Amniotic stem cell (primary cell): Measurements from ENCODE around the gene RNLS.
"Not testable (repeated sequence)": the region's sequence is repeated elsewhere in the genome, so short reads cannot be mapped to it uniquely, and the experiment has no call there.

Experiments
- DNase-seq: peaks from one replicate; lab custom pipeline; 2025; lab: John Stamatoyannopoulos, UW

RNLS gene

GRCh38 chr10:88343761-88344484, 239.2 kb downstream of the RNLS start:
- no peak for DNase-seq

- DNase-seq, result no peak
Measured at GRCh38 chr10:88342733-88343310, 240.3 kb downstream of the RNLS start.

DNA sequence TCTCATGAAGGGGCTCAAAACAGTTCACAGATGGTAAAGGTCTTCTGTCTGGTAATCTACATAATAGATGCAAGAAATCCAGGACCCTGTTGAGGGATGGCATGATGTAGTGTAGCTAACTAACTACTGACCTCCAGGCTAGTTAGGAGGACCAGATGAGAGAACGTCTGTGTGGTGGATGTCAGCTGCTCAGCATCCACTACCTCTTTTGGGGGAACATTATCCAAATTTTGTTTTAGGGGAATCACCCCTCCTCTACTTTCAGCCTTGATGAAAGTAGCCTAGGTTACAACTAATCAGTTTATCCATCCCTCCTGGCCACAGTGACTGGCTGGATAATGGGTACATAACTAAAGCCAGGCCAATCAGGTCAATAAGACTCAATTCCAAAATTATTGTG, 246.0 kb downstream of the RNLS start:
- no peak for DNase-seq

DNA sequence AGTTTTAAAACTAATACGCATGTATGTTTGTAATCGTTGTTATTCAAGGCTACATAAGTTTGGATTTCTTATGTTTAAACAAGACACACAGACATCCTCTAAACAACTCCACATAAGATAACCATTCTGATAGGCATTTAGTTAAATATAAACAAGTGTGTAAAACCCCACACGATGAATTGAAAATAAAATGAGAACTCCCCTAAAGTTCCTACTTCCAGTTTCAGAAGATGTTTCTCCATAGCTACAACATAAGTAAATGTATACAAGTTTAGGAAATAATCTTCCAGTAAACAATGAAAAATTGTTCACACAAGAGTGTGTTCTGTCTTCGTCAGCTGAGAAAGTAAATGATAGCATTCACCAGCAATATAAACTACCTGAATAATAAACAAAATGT, 246.8 kb downstream of the RNLS start:
- DNase-seq, result no peak

DNA sequence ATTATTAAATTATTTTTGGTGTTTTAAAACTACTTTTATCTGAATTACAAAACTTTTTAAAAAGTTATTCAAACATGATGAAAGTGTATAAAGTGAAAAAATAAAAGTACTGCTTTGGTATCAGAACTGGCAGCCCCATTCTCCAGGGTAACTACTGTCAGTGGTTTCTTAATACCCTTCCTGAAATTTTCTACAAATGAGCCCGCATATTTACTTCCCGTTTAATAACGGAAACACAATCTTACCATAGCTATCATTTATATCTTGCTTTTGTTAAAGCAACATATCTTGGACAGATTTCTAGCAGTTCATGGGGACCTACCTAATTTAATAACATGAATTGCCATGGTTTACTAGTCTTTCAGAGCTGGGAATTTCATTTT, 249.9 kb downstream of the RNLS start:
- no peak for DNase-seq

DNA sequence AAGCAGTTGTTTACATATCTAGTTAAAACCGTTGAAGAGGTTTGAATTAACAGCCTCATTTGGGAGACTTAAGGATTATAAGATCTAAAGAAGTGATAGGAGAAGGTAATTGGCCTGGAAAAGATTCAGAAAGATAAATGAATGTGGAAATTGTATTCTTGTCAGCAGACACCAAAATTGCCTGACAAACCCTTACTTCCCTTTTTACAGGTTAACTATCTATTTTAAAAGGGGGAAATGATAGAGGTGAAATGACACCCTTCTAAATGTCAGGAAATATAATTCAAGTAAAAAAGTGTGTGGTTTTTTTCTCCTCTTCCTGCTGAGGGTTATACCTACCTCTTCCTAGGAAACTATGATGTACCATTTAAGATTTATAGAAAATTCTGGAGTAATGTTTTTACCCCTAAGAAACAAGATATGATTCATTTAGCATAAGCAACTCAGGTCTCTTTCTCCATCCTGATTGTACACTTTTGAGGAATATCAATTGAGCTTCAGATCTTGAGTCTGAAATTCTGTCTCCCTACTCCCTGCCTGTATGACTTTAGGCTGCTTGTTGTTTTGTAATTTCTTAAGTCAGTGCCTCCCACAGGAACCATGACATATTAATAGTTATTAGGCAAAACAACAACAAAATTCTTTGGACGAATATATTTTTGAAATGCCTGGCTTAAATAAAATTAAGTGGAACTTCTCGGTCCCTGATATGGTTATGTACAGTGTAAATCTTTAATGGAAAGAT, 250.4 kb downstream of the RNLS start:
- no peak for DNase-seq

- no peak for DNase-seq
Measured at GRCh38 chr10:88330174-88330573, 252.9 kb downstream of the RNLS start.

DNA sequence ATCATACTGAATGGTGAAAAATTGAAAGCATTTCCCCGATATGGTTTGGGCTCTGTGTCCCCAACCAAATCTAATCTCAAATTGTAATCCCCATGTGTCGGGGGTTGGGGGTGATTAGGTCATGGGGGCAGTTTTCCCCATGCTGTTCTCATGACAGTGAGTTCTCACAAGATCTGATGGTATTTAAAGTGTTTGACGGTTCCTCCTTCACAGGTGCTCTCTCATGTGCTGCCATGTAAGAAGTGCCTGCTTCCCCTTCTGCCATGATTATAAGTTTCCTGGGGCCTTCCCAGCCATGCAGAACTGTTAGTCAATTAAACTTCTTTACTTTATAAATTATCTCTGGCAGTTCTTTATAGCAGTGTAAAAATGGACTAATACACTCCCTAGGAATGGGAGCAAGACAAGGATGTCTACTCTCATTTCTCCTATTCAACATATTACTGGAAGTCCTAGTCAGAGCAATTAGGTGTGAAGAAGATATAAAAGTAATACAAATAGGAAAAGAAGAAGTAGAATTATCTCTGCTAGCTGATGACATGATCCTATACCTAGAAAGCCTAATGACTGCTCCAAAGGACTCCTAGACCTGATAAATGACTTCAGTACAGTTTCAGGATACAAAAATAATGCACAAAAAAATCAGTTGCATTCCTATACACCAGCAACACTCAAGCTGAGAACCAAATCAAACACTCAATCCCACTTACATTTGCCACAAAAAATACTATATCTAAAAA, 260.6 kb downstream of the RNLS start:
- no peak for DNase-seq

- DNase-seq, result no peak
Measured at GRCh38 chr10:88319960-88320517, 263.1 kb downstream of the RNLS start.

DNA sequence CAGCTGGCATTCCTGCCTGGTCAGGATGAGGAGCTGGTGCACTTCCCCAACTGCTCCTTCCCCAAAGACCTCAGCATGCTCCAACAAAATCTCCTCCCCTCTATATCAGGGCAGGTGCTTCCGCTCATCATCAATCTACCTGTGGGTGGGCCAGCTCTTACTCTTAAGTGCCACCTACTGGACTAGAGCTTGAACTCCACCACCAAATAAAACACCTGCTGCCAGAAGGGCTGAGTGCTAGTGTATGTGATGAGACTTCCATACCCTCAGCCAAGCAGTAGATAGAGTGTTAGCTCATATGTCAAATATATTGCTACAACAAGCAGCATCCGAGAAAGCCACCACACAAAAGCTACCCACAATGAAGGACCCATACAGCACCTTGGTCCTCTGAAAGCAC, 264.3 kb downstream of the RNLS start:
- DNase-seq, result no peak

DNA sequence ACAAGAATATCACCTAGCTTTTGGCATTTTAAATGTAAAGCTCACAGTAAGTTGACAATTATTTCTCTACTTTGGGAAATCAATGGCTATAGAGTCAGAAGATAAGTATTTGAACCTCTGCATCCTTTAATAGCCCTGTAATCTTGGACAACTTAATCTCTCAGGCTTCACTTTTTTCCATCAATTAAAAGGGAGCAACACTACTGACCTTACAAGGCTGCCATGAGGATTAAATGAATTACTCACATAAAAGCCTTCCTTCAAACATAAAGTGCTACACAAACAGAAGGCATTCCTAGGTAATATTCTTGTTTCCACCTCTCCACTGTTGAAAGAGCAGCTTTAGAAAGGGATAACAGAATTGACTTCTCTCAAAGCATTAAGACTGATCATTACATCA, 266.0 kb downstream of the RNLS start:
- no peak for DNase-seq

DNA sequence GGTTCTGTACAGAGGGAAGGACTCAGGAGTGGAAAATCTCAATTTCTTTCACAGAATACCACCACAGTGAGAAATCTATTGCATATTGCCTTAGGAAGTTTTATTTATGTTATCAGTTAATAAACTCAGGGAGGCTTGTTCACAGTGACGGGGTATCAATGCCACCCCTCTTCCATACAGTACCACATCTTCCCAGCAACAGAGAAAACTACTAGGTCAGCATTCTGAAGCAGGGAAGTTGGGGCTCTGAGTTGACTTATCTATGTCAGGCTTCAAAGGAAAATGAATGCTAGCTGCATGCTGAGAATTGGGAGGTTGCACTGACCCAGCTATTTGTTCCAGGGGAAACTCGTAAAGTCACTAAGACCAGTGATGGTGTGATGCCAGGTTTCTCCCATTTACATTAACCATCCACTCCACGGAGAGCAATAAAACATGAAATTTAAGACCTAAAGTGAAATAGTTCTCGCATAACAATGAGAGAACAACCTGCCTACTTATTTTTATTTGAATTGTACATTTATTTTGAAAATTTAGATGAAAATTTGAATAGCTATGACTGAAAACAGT, 266.7 kb downstream of the RNLS start:
- DNase-seq, result no peak

- DNase-seq, result no peak
Measured at GRCh38 chr10:88315755-88316154, 267.4 kb downstream of the RNLS start.

DNA sequence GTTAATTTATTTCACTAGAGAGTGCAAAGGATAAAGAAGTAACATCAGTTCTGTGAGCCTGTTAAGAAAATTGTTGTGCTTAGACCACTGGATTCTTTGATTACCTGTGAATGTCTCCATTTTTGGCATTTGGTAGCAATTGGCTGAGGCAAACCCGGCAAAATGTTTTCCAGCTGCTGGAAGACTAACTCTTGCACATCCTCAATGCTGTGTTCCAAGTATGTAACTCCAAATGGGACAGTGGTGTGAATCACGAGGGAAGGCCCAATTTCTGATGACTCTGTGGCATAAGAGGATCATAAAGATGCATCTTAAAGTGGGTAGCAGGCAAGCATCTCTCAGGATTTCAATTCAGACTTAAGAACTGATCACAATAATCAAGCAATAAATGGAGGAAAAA, 268.8 kb downstream of the RNLS start:
- DNase-seq, result no peak

- no peak for DNase-seq
Measured at GRCh38 chr10:88313878-88314277, 269.2 kb downstream of the RNLS start.

GRCh38 chr10:88312855-88313254, 270.3 kb downstream of the RNLS start:
- DNase-seq, result no peak

DNA sequence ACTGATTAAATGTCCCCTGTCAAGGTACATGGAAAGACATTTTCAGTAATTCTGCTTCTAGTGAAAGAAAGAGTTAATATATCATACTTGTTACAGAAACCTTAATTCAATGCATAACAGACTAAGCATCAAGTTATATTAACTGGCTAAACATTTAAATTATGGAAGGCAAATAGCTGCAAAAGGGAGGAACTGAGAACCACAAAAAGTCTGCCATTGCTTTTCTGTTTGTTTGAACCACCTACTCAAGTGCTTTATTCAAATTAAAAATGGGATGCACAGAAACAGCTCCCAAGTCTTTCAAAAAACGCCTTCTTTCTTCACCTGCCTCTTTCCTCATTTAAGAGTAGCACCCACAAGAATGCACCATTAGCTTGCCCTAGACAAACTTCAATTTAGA, 271.9 kb downstream of the RNLS start:
- DNase-seq, result no peak

DNA sequence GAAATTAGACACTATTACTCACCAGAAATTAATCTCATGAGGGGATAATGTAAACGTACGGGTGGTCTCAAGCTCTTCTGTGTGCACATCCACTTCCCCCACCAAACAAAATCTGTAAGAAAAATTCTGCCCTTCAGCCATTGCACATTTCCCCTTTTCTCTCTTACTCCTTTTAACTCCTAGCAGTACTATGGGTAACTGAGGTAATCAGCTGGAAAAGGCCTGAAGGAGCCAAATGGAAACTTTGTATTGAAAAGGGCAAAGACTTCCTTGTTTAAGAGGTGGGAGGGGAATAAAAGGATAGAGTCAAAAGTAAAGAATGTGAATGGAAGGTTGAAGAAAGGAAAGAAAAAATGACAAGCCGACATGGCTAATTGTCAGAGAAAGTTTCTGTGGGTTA, 273.8 kb downstream of the RNLS start:
- no peak for DNase-seq

- not testable (repeated sequence) for DNase-seq
Measured at GRCh38 chr10:88308361-88308760, 274.8 kb downstream of the RNLS start.

- DNase-seq, result no peak
Measured at GRCh38 chr10:88299787-88300186, 283.3 kb downstream of the RNLS start.

GRCh38 chr10:88297103-88297502, 286.0 kb downstream of the RNLS start:
- DNase-seq, result no peak

DNA sequence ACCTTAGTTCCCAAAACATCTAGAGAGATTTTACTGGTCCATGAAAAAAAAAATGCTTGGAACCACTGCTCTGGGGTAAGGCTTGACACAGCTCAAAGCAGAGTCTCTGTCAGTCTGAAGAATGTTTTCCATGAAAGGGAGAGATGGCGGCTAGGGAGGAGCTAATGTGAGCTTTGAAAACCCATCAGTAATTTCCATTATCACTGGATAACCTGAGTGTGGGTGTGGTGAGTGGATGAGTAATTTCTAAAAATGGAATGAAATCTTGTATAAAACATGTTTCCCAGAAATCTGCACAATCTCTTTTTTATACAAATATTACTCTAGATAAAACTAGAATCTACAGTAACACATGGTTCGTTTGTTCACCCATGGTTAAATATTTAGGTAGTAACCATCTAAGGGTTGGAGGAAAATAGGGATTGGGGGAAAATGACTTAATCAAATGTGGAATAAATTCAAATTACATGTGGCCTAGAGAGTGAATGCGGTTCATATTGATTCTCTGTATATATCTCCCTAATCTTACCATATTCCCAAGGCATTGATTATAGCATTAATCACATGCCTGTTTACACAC, 289.4 kb downstream of the RNLS start:
- DNase-seq, result no peak
